HG02938 (cell line): ENCODE results near the gene VPS37D.
"Not testable (repeated sequence)": the region's sequence is repeated elsewhere in the genome, so short reads cannot be mapped to it uniquely, and the experiment has no call there.

Experiments used
- ATAC-seq: cut with Tn5 transposase; IDR thresholded peaks from one replicate; pipeline ENCODE4 v1.9.1; 2021; ENCODE audit warnings: mild to moderate bottlenecking, moderate library complexity; ENCODE audit not compliant: unreplicated experiment

The VPS37D gene

GRCh38 chr7:73645643-73646174 lies 21.9 kb upstream of the VPS37D start:
- ATAC-seq, result no peak

DNA sequence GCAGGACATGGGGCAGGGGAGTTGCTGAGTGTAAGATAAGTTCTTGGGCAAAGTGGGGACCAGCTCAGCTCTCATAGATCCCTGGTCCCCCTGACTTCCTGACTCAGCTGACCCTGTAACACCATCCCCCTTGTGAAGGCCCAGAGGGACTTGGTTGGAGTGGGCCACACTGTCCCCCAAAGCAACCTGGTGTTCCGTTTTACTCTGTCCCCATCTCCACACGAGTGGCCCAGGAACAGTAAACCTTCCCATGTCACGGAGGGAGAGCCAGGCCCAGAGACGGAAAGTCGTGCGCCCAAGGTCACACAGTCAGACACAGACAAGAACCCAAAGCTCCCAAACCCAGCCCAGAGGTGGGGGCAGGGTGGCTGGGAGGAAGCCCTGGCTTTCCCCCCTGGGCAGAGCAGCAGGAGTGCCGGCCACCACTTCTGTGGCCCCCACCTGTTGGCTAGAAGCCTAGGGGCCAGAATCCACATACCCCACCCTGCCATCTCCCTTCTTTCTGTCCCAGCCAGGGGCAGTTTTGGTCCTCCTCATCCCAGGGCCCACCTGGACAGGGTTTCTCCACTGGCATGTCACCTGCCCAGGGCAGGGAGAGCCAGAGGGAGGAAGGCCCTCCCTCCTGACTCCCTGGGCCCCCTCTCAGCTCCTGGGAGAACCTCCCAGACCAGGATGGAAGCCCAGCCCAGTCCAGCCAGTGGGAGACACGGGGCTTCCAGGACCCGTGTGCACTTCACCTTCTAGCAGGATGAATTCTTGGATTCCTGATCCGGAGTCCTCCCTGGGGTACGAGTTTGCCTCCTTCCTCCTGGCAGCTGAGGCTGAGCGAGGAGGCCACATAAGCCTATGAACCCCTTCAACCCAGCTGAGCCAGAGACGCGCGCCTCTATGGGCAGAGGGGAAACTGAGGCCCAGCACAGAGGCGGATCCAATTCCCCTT lies 20.6 kb upstream of the VPS37D start:
- ATAC-seq, result no peak

- no peak for ATAC-seq
These were observed 19.7 kb upstream of the VPS37D start for GRCh38 chr7:73647725-73648592.

DNA sequence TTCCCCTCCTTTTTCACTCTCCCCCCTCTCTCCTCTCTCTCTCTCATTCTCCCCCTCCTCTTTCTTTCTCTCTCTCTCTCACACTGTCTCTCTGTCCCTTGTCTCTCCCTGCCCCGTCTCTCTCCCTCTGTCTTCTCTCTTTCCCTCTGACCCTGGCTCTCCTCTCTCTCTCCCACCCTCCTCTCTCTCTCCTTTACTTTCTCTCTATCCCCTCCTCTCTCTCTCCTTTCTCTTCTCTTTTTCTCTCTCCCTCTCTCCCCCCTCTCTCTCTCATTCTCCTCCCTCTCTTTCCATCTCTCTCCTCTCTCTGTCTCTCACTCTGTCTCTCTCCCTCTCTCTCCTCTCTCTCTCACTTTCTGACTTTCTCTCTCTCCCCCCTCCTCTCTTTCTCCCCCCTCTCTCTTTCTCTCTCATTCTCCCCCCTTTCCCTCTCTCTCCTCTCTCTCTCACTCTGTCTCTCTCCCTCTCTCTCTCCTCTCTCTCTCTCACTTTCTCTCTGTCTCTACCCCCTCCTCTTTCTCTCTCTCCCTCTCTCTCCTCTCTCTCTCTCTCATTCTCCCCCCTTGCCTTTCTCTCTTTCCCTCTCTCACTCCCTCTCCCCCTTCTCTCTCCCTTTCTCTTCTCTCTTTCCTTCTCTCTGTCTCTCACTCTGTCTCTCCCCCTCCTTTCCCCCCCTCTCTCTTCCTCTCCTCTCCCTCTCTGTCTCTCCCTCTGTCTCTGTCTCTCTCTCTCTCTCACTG lies 18.9 kb upstream of the VPS37D start:
- no peak for ATAC-seq

DNA sequence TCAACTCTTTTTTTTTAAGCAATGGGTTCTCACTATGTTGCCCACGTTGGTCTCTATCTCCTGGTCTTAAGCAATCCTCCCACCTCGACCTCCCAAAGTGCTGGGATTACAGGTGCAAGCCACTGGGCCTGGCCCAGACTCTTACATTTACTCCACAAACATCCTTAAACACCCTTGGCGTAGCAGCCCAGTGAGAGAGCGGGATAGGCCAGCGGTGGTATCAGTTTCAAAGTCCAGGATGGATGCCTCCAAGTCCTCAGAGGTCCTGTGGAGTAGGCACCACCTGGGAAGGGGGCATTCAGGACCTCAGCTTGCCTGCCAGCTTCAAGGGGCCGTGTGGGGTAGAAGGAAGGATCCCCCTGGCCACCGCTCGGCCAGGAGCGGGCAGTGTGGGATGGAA lies 18.1 kb upstream of the VPS37D start:
- ATAC-seq, result no peak

DNA sequence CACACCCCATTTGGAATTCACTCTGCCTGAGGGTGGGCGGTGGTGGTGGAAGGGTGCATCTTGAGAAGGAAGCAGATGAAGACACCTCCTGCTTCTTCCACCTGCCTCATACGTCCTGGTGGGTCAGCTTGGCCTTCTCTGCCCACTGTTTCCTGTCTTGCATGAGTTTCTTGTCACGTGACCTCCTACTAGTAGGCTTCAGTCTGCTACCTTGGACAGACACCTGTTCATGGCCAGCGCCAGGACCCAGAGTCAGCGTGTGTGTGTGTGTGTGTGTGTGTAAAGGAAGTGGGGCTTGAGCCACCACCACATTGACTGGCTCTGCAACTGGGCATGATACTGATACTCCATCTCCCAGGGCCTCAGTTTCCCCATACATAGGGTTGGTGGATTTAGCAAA lies 17.1 kb upstream of the VPS37D start:
- ATAC-seq, result no peak

GRCh38 chr7:73652541-73652949 lies 15.1 kb upstream of the VPS37D start:
- ATAC-seq, result no peak

GRCh38 chr7:73655309-73655708 lies 12.3 kb upstream of the VPS37D start:
- ATAC-seq, result not testable (repeated sequence)

DNA sequence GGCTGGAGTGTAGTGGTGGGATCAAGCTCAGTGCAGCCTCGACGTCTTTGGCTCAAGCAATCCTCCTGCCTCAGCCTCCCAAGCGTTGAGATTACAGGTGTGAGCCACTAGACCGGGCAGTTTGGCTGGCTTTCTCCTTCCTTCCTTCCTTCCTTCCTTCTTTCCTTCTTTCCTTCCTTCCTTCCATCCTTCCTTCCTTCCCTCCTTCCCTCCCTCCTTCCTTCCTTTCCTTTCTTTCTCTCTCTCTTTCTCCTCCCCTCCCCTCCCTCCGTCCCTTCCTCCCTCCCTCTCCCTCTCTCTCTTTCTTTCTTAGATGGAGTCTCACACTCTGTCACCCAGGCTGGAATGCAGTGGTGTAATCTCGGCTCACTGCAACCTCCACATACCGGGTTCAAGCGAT lies 7.6 kb upstream of the VPS37D start:
- no peak for ATAC-seq

DNA sequence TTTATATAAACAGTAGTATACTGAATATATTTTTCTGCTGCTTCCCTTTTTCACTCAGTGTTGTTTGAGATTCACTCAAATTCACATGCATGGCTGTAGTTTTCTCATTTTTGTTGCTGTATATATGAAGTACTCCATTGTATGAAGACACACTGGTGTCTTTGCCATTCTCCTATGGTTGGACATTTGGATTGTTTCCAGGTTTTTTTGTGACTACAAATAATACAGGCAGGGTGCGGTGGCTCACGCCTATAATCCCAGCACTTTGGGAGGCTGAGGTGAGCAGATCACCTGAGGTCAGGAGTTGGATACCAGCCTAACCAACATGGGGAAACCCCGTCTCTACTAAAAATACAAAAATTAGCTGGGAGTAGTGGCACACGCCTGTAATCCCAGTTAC lies 7.0 kb upstream of the VPS37D start:
- not testable (repeated sequence) for ATAC-seq

- no peak for ATAC-seq
These were observed 4.6 kb upstream of the VPS37D start for GRCh38 chr7:73663033-73663432.

DNA sequence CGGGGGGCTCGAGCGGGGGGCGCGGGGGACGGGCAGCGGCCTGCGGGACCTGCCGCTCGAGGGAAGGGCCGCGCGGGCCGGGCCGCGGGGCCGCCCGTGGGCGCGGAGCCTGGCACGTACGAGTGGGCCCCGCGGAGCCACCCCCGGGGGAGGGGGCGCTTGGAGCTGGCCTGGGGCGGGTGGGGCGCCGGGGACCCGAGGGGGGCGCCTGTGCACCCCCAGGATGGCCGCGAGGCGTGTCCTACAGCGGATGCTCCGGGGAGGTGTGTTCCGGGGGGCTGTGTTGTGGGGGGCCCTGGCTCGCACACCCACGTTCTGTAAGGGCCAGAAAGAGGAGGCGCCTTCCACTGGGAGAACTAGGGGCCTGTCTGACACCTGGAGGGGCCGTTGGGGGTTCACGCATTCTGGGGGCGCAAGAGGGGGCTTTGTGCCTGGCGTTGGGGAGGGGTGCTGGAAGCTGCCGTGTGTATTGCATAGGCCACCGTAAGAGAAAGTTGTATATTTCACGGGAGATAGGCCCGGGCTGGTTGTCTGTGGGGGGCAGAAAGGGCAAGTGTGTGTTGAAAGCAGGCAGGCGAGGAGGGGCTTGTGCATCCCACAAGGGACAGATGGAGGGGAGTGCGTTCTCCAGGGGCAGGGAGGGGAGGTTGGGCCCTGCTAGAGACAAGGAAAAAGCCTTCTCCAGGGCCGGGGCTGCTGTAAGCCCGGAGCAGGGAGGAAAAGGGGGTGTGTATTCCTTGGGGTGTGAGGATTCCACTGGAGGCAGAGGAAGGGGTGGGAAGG lies 663 bp downstream of the VPS37D start:
- no peak for ATAC-seq

GRCh38 chr7:73668886-73669230 lies 1.2 kb downstream of the VPS37D start:
- no peak for ATAC-seq

DNA sequence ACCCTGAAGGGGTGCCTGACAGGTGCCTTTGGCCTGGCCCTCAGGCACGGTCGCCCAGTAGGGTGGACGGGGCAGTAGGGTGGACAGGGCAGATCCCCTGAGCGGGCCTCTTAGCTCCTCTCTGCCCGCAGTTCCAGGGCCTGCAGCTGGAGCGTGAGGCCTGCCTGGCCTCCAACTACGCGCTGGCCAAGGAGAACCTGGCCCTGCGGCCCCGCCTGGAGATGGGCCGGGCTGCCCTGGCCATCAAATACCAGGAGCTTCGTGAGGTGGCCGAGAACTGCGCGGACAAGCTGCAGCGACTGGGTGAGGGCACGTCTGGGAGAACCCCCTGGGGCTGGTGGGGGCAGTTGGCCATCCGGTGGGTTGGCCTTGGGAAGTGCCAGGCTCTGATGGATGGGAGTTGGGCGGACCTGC lies 1.7 kb downstream of the VPS37D start:
- no peak for ATAC-seq

DNA sequence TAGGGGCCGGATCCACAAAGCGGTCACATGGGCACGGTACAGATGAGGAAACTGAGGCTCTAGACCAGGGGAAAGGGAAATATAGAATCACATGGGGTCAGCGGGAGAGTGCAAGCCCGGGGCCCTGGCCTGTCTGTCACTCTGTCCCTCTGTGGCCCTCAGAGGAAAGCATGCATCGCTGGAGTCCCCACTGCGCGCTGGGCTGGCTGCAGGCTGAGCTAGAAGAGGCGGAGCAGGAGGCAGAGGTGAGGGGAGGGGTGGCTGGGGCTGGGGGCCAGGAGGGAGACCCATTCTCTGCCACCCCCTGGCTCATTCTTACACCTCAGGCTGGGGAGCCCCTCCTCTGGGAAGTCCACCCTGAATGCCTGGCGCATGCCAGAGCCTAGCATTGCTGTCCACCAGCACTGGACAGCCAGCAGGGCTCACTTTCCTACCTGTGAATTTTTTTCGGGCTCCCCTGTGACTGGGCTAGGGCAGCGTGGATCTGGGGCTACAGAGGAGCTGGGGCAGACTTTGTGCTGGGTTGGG lies 2.3 kb downstream of the VPS37D start:
- ATAC-seq, result no peak

GRCh38 chr7:73671322-73671661 lies 3.7 kb downstream of the VPS37D start:
- ATAC-seq, result no peak

GRCh38 chr7:73671857-73672445 lies 4.3 kb downstream of the VPS37D start:
- ATAC-seq, result no peak

- no peak for ATAC-seq
These were observed 7.0 kb downstream of the VPS37D start for GRCh38 chr7:73674468-73675124.

DNA sequence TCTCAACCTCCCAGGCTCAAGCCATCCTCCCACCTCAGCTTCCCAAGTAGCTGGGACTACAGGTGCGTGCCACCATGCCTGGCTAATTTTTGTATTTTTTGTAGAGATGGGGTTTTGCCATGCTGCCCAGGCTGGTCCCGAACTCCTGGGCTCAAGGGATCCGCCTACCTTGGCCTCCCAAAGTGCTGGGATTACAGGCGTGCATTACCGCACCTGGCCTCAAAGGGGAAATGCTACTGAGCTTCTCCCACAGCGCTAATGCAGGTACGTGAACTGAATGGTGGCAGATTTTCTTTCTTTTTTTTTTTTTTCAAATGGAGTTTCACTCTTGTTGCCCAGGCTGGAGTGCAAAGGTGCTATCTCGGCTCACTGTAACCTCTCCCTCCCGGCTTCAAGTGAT lies 8.4 kb downstream of the VPS37D start:
- not testable (repeated sequence) for ATAC-seq
